GM21528 (cell line): ENCODE results near the gene HCAR2.
"Not testable (repeated sequence)": the region's sequence is repeated elsewhere in the genome, so short reads cannot be mapped to it uniquely, and the experiment has no call there.

Source experiments
- ATAC-seq: cut with Tn5 transposase; IDR thresholded peaks from one replicate; pipeline ENCODE4 v1.9.1; 2021; ENCODE audit warnings: mild to moderate bottlenecking, moderate library complexity; ENCODE audit not compliant: unreplicated experiment, low FRiP score

The HCAR2 gene

GRCh38 chr12:122702890-122703611, at the start of gene HCAR2:
TSS of gene HCAR2 (minus strand) at chr12:122703357. CDS start at chr12:122703283, 74 bp downstream.
- ATAC-seq, result not testable (repeated sequence)

- peak; percentile 91 for ATAC-seq
Observed at GRCh38 chr12:122752464-122753318, 49.5 kb upstream of the HCAR2 start, which contains the start of gene DENR. TSS of gene DENR (plus strand) at chr12:122752824. CDS start at chr12:122753702, 878 bp downstream.

GRCh38 chr12:122750781-122751515, 47.8 kb upstream of the HCAR2 start:
- ATAC-seq, result not testable (repeated sequence)

GRCh38 chr12:122749569-122750332, 46.6 kb upstream of the HCAR2 start:
- no peak for ATAC-seq

- no peak for ATAC-seq
Observed at GRCh38 chr12:122747224-122748135, 44.3 kb upstream of the HCAR2 start.

- no peak for ATAC-seq
Observed at GRCh38 chr12:122743895-122744525, 40.9 kb upstream of the HCAR2 start.

- no peak for ATAC-seq
Observed at GRCh38 chr12:122740351-122740750, 37.2 kb upstream of the HCAR2 start.

- no peak for ATAC-seq
Observed at GRCh38 chr12:122738571-122738970, 35.4 kb upstream of the HCAR2 start.

- no peak for ATAC-seq
Observed at GRCh38 chr12:122732611-122733010, 29.5 kb upstream of the HCAR2 start.

- ATAC-seq, result no peak
Observed at GRCh38 chr12:122732170-122732569, 29.0 kb upstream of the HCAR2 start.

- ATAC-seq, result no peak
Observed at GRCh38 chr12:122730215-122731014, 27.3 kb upstream of the HCAR2 start, which contains the start of gene HCAR1. TSS of gene HCAR1 (minus strand) at chr12:122730844. CDS start at chr12:122730339, 505 bp downstream.

- no peak for ATAC-seq
Observed at GRCh38 chr12:122729583-122730214, 26.5 kb upstream of the HCAR2 start.

GRCh38 chr12:122726080-122726558, 23.0 kb upstream of the HCAR2 start:
- no peak for ATAC-seq

- ATAC-seq, result no peak
Observed at GRCh38 chr12:122725452-122726079, 22.4 kb upstream of the HCAR2 start.

- no peak for ATAC-seq
Observed at GRCh38 chr12:122724641-122725243, 21.6 kb upstream of the HCAR2 start.

- no peak for ATAC-seq
Observed at GRCh38 chr12:122722387-122722786, 19.2 kb upstream of the HCAR2 start.
